H1 (cell line): ENCODE measurements around the gene CNIH1.

Experiments
- BCL11A ChIP-seq, 2 experiments: IDR thresholded peaks; one replicate each; pipeline ENCODE4 v1.6.1; 2011; ENCODE audit warnings: low read depth in 2 of 2, low read length in 2 of 2, mild to moderate bottlenecking in 2 of 2
- CEBPB ChIP-seq: IDR thresholded peaks from 2 replicates; pipeline ENCODE4 v1.6.1; 2012; ENCODE audit warnings: low read depth, low read length
- CREB1 ChIP-seq: IDR thresholded peaks from 2 replicates; pipeline ENCODE4 v1.6.1; 2012; ENCODE audit warnings: inconsistent platforms
- EZH2 ChIP-seq: fragments of 200-600 bp; sonication (generic); IDR thresholded peaks from 2 replicates; pipeline ENCODE4 v1.7.1; 2012; ENCODE audit warnings: low read depth, mild to moderate bottlenecking, moderate library complexity, low read length, inconsistent platforms; ENCODE audit not compliant: severe bottlenecking
- MAFK ChIP-seq: IDR thresholded peaks from 2 replicates; pipeline ENCODE4 v1.6.1; 2012; ENCODE audit warnings: low read depth, mild to moderate bottlenecking, improper control_type of control experiment, low read length
- MAX ChIP-seq: IDR thresholded peaks from 2 replicates; pipeline ENCODE4 v1.6.1; 2012; ENCODE audit warnings: inconsistent platforms
- POLR2A ChIP-seq, 2 experiments: IDR thresholded peaks; 1 replicate in 1 of 2; 2 replicates in 1 of 2; pipeline ENCODE4 v1.6.1; 2011; ENCODE audit warnings: low read depth in 2 of 2, low read length in 2 of 2, mild to moderate bottlenecking in 2 of 2; ENCODE audit errors: control extremely low read depth in 1 of 2
- POLR2AphosphoS5 ChIP-seq: IDR thresholded peaks from 2 replicates; pipeline ENCODE4 v1.6.1; 2011; ENCODE audit warnings: low read depth, low read length
- SP1 ChIP-seq: IDR thresholded peaks from 2 replicates; pipeline ENCODE4 v1.6.1; 2011; ENCODE audit warnings: low read depth, low read length
- YY1 ChIP-seq: IDR thresholded peaks from 2 replicates; pipeline ENCODE4 v1.6.1; 2011; ENCODE audit warnings: low read depth, mild to moderate bottlenecking, low read length
- TF ChIP-seq, protein P1 (sequence below), 3 experiments: IDR thresholded peaks; 1 replicate in 2 of 3; 2 replicates in 1 of 3; pipeline versions ENCODE4 v1.5.1 to v1.6.1; 2011; ENCODE audit warnings: low read length in 3 of 3, mild to moderate bottlenecking in 3 of 3, inconsistent platforms in 2 of 3, low read depth in 1 of 3, moderate library complexity in 1 of 3; ENCODE audit not compliant: insufficient read depth in 1 of 3; ENCODE audit errors: control extremely low read depth in 1 of 3
- TF ChIP-seq, protein P2 (sequence below): IDR thresholded peaks from 2 replicates; pipeline ENCODE4 v1.6.1; 2011; ENCODE audit warnings: low read length, improper control_type of control experiment

DNA sequence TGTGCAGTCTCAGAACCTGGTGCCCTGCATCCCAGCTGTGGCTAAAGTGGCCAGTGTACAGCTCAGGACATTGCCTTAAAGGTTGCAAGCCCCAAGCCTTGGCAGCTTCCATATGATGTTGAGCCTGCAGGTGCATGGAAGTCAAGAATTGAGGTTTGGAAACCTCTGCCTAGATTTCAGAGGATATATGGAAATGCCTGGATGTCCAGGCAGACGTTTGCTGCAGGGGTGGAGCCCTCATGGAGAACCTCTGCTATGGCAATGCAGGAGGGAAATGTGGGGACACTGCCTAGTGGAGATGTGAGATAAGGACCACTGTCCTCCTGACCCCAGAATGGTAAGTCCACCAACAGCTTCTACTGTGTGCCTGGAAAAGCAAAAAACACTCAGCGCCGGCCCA, 17.9 kb upstream of the CNIH1 start:
- TF ChIP-seq YY1, result no peak
- no peak for TF ChIP-seq MAX
- TF ChIP-seq, protein P1, sequence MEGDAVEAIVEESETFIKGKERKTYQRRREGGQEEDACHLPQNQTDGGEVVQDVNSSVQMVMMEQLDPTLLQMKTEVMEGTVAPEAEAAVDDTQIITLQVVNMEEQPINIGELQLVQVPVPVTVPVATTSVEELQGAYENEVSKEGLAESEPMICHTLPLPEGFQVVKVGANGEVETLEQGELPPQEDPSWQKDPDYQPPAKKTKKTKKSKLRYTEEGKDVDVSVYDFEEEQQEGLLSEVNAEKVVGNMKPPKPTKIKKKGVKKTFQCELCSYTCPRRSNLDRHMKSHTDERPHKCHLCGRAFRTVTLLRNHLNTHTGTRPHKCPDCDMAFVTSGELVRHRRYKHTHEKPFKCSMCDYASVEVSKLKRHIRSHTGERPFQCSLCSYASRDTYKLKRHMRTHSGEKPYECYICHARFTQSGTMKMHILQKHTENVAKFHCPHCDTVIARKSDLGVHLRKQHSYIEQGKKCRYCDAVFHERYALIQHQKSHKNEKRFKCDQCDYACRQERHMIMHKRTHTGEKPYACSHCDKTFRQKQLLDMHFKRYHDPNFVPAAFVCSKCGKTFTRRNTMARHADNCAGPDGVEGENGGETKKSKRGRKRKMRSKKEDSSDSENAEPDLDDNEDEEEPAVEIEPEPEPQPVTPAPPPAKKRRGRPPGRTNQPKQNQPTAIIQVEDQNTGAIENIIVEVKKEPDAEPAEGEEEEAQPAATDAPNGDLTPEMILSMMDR (IDR thresholded peaks at IDR 0.05; ENCODE audit: control extremely low read depth in 1 of 3, insufficient read depth in 1 of 3, low read depth in 1 of 3, low read length in 3 of 3), result no peak
- TF ChIP-seq, protein P2, sequence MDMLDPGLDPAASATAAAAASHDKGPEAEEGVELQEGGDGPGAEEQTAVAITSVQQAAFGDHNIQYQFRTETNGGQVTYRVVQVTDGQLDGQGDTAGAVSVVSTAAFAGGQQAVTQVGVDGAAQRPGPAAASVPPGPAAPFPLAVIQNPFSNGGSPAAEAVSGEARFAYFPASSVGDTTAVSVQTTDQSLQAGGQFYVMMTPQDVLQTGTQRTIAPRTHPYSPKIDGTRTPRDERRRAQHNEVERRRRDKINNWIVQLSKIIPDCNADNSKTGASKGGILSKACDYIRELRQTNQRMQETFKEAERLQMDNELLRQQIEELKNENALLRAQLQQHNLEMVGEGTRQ, result no peak
- no peak for TF ChIP-seq POLR2AphosphoS5
- TF ChIP-seq SP1, result no peak
- TF ChIP-seq CEBPB, result no peak
- no peak for TF ChIP-seq POLR2A (IDR thresholded peaks at IDR 0.05; ENCODE audit: control extremely low read depth in 1 of 2, low read depth in 2 of 2, low read length in 2 of 2)
- no peak for TF ChIP-seq EZH2
- no peak for TF ChIP-seq BCL11A (IDR thresholded peaks at IDR 0.05; ENCODE audit: low read depth in 2 of 2, low read length in 2 of 2)
- no peak for TF ChIP-seq CREB1
- no peak for TF ChIP-seq MAFK
